HG02943 (cell line): ENCODE measurements around the gene OPA1.

Experiments
- ATAC-seq: cut with Tn5 transposase; IDR thresholded peaks from one replicate; pipeline ENCODE4 v1.9.1; 2021; ENCODE audit warnings: mild to moderate bottlenecking, low read depth, moderate library complexity; ENCODE audit not compliant: unreplicated experiment

OPA1 gene

GRCh38 chr3:193731656-193732055, 138.6 kb downstream of the OPA1 start:
- no peak for ATAC-seq

- ATAC-seq: no peak
Observed at GRCh38 chr3:193732391-193732790, 139.4 kb downstream of the OPA1 start.

GRCh38 chr3:193732827-193733226, 139.8 kb downstream of the OPA1 start:
- ATAC-seq: no peak

DNA sequence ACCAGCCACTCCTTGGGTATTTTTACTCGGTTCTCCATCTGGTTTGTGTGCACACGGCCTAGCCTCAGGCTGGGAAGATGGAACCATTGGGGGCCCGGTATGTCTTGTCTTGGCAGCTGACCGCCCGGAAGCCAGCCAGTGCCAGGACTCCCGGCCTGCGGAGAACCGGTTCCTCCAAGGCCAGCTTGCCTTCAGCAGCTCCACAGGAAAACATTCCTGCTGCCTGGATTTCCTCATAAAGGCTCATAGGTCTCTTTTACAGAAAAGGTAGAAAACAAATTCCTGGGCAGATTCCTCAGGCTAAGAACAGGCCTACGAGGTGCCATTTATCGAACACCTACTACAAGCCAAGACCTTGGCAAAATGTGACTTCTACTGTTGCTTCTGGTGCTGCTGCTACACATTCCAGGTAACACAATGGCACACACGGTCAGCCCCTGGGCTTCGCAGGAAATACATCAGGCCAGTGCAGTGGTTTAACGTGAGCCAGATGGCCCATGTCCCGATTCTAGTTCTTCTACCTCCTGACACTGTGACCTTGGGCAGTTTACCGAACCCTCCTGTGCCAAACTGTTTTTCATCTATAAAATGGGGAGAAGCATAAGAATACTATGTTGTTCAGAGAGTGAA, 141.8 kb downstream of the OPA1 start:
- no peak for ATAC-seq

DNA sequence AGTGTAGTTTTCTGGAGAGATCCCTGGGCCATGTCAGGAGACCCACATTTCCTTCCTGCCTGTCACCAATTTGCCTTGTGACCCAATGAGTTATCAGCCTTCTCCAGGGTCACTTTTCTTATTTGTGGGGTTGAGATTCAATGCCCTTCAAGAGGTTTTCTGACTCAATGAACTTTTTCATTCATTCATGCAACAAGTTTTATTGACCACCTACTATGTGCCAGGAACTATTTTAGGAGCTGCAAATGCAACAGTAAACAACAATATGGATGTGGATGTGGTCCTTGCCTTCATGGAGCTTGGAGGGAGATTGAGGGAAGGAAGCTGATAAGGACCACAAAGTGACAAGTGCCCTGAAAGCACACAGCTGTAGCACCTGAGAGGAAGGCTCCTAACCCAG, 142.8 kb downstream of the OPA1 start:
- ATAC-seq: no peak

GRCh38 chr3:193736616-193737015, 143.6 kb downstream of the OPA1 start:
- ATAC-seq: no peak

GRCh38 chr3:193737191-193737751, 144.3 kb downstream of the OPA1 start:
- ATAC-seq: no peak

DNA sequence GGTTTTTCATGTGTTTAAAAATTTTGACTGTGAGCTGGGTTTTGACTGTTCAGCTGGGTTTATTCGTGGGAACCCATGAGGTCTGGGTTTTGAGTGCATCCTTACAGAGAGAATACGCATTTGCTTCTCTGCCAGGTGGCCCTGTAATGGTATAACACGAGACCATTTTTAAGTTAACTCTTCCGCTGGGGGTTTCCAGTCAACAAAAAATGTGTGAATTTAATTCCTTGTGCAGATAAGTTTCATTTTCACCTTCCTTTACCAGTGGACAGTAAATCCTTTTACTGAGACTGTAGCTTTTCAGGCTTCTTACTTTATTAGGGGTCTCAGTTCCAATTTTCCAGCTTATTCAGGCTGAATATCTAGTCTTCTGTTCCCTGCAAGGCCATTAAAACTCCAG, 149.6 kb downstream of the OPA1 start:
- ATAC-seq: no peak

- peak; percentile 55 for ATAC-seq
Observed at GRCh38 chr3:193743702-193744047, 150.7 kb downstream of the OPA1 start.

DNA sequence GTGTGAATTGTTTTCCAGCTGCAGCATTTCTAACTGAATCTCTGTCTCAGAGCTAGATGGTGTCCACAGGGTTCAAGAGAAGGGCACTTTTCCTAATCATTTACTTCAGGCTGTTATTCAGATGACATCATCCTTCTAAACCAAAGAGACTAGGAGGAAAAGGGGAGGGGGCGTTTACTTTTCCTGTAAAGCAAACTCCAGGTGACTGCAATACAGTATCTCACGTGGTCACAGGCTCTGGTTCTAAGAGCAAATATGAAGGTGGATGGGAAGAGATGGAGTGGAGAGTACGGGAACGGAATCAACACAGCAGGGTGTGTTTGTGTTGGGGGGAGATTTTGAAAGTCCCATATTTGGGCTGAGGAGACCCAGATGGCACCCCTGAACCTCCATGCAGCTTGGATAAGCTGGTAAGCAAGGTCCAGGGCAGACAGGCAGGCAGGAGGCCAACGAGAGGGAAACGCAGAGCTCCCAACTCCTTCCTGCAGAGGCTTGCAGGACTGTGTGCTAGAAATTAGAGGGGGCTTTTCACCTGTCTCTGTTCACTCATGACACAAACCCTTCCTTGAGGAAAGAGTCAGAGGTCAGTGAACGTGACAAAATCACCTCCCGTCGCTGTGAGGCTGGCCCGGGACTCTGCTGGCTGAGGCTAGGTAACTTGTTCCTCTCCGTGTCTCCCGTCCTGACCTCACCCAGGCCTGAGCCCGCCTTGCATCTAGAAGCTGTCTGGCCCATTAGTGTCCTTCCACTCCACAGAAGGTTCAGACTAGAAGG, 151.2 kb downstream of the OPA1 start:
- no peak for ATAC-seq

GRCh38 chr3:193744822-193745684, 152.0 kb downstream of the OPA1 start:
- no peak for ATAC-seq

GRCh38 chr3:193746832-193747231, 153.8 kb downstream of the OPA1 start:
- ATAC-seq: no peak
